Measurements from ENCODE around the gene WASHC3. TPM values are rescaled to one million over a fixed set of nuclear protein-coding genes. Genes with fewer than 3 reads are reported as not detected.

WASHC3 gene
- total RNA-seq, 2 donors from 2014 or later = 26.8 to 30.6 TPM

DNA sequence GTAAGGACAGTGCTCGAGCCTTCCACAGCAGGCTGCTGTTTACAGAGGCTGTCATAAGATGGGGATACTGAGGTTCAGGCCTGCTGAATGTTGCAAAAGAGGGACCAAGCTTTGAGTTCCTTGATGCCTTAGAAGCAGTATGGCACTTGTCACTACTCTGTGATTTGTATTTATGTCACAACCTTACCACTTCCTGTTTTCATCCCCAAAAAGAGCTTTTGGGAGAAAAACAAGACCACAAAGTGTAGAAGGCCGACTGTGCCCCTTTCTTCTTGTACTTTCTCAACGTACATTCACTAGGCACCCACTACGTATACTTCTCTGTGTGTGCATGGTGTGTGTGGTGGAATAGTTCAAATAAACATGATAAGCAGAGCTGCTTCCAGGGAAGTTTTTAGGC lies 94.3 kb downstream of the WASHC3 start:
- Histone ChIP-seq H3K27ac (no peak overlapping the region), H3K4me1 (no peaks in the 10 kb centered on the region), H3K9me3 (no peaks in the 10 kb centered on the region), H3K9ac (ENCODE audit: low read depth in 2 of 2, low read length in 2 of 2) (no peak overlapping the region), H3K27me3 (no peaks in the 10 kb centered on the region), H3K36me3 (no peaks in the 10 kb centered on the region), H3K4me3 (no peak overlapping the region)
- no peak for DNase-seq
- TF ChIP-seq, protein P1, sequence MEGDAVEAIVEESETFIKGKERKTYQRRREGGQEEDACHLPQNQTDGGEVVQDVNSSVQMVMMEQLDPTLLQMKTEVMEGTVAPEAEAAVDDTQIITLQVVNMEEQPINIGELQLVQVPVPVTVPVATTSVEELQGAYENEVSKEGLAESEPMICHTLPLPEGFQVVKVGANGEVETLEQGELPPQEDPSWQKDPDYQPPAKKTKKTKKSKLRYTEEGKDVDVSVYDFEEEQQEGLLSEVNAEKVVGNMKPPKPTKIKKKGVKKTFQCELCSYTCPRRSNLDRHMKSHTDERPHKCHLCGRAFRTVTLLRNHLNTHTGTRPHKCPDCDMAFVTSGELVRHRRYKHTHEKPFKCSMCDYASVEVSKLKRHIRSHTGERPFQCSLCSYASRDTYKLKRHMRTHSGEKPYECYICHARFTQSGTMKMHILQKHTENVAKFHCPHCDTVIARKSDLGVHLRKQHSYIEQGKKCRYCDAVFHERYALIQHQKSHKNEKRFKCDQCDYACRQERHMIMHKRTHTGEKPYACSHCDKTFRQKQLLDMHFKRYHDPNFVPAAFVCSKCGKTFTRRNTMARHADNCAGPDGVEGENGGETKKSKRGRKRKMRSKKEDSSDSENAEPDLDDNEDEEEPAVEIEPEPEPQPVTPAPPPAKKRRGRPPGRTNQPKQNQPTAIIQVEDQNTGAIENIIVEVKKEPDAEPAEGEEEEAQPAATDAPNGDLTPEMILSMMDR (IDR thresholded peaks at IDR 0.05) = no peak
- intact Hi-C loops (cut with DNase I) = no loop called here

DNA sequence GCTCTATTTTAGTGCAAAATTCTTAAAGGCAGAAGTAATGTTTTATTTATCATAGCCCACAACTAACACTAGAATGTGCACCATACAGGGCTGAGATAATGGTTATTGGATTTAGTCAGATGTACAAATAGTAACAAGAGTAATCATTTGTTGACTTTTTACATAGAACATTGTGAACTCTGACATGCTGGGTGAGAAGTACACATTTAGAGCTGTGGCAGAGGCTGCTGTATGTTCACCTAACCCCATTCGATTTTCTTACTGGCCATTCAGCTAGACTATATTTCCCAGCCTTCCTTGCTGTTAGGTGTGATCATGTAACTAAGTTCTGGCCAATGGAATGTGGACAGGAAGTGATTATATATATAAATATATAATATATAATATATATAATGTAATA lies 95.3 kb downstream of the WASHC3 start:
- TF ChIP-seq, protein P1 (IDR thresholded peaks at IDR 0.05) = no peak
- H3K36me3 ChIP-seq = no peaks in the 10 kb centered on the region
- H3K9ac ChIP-seq (ENCODE audit: low read depth in 2 of 2, low read length in 2 of 2) = no peak overlapping the region
- H3K4me3 ChIP-seq = no peak overlapping the region
- no peaks in the 10 kb centered on the region for H3K4me1 ChIP-seq
- no peaks in the 10 kb centered on the region for H3K9me3 ChIP-seq
- no peak overlapping the region for H3K27ac ChIP-seq
- H3K27me3 ChIP-seq = no peaks in the 10 kb centered on the region
- DNase-seq = no peak
- intact Hi-C loops (cut with DNase I) = no loop called here

DNA sequence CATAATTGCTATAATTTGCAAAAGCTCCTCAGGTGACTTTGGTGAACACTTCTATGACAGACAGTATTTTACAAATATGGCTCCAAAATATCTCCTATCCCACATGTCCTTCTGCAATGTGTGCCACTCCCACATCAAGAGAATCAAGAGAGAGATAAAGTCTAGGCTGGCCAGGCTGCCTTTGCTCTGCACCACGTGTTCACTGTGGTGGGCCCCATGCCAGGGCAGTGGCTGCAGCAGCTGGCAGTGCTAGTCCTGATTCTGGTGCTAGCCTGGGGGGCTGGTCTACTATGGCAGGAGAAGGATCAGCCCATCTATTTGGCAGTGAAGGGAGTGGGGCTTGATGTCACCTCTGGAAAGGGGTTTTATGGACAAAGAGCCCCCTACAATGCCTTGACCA lies 98.1 kb downstream of the WASHC3 start:
- Histone ChIP-seq H3K36me3 (no peaks in the 10 kb centered on the region), H3K27ac (no peak overlapping the region), H3K9ac (ENCODE audit: low read depth in 2 of 2, low read length in 2 of 2) (no peak overlapping the region), H3K27me3 (no peaks in the 10 kb centered on the region), H3K4me1 (no peaks in the 10 kb centered on the region), H3K4me3 (no peak overlapping the region), H3K9me3 (no peaks in the 10 kb centered on the region)
- DNase-seq = no peak
- intact Hi-C loops (cut with DNase I) = no loop called here
- TF ChIP-seq, protein P1 (IDR thresholded peaks at IDR 0.05) = no peak

Other genes starting within 250 kb of the WASHC3 start
- gene GNPTAB, start 231.0 kb downstream of the WASHC3 start, total RNA-seq = 100 to 1,000 TPM in 1 of 2 donors, 10 to 100 TPM in 1; 49.1 to 103 TPM
- 10 to 100 TPM in 1 of 2 donors, 1 to 10 TPM in 1; 4.0 to 10.0 TPM for gene DRAM1, start 184.4 kb downstream of the WASHC3 start, total RNA-seq
- gene NUP37, start 58.1 kb upstream of the WASHC3 start, total RNA-seq = 10 to 100 TPM; 25.6 to 49.9 TPM
- gene PARPBP, start 58.2 kb upstream of the WASHC3 start, total RNA-seq = 10 to 100 TPM in 1 of 2 donors, 1 to 10 TPM in 1; 9.0 to 23.7 TPM
- gene PMCH, start 135.8 kb upstream of the WASHC3 start, total RNA-seq = not detected